Posterior cingulate gyrus (tissue), 11 donors: ENCODE measurements around the gene KCNJ5.

Experiments used
- DNase-seq, 10 donors: peaks; one replicate each; pipeline versions ENCODE4 v3.0.0 to v3.0.0-alpha.2; 2020 to 2021; ENCODE audit warnings: mixed read lengths in 3 of 10
- intact Hi-C: fragments of 100-400 bp; cut with DNase I; formaldehyde crosslinking; loops from one replicate; pipeline ENCODE4 v1.15.1; 2023

KCNJ5 gene

GRCh38 chr11:128868841-128869671, 22.1 kb upstream of the KCNJ5 start:
- intact Hi-C loops = no loop called here
- DNase-seq = no peak

DNA sequence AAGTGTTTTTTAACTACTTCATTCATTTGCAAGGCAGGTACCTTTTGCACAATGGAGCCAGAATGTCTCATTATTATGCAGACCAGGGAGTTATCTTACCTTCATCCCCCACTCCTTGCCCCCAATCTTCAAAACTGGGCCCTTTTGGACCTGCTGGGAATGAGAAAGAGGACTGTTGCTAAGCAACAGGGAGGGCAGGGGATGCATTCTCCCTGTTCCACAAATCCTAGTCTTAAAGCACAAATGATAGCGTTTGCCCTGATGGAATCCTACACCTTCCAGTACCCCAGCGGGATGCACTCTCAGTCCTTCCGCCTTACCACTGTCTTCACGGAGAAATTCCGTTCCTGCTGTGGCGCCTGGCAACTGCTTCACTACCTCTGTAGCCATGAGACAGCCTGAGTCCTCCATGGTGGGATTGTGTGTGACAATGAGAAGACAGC, 20.0 kb upstream of the KCNJ5 start:
- intact Hi-C loops = no loop called here

GRCh38 chr11:128872094-128872493, 19.1 kb upstream of the KCNJ5 start:
- DNase-seq = peak in 1 of 10 donors; percentile 58
- intact Hi-C loops = no loop called here

More for the DNA sequence above, 20.0 kb upstream of the KCNJ5 start:
- no peak for DNase-seq

DNA sequence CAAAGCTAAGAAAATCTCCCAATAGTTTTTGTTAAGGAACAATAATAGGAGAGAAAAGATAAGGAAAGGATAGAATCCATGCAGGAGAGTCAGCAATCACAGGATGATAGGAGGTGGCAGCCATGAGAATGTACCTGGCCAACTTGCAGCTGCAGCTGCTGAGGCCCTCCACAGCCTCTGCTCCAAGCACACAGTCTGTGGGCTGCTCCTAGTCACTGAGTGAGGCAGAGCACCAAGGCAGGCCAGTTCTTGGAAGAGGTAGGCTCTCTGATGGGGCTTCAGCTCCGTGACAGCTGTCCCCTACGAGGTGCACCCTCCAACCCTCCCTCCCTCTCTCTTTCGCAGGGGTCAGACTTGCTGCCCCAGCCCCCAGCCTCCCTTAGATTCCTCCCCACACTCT, 18.6 kb upstream of the KCNJ5 start:
- DNase-seq = peak in 1 of 10 donors; percentile 24
- intact Hi-C loops = no loop called here

DNA sequence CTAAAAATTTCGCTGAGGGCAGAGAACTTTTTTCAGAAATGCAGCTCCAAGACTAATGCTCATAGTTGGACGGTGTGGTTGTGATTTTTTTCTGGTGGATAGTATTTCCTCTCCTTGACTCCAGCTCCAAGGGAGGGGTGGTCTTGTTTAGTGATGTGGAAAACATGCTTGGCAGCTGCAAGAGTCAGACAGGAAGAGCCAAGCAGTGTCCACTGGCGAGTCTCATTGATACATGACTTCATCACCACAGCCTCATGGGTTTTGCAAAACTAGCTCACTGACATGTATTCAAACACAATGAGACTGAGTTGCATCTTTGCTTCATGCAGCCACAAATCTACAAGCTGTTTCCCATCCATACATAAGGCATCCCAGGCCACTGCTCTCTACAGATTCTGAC, 16.7 kb upstream of the KCNJ5 start:
- DNase-seq = no peak
- intact Hi-C loops = no loop called here

DNA sequence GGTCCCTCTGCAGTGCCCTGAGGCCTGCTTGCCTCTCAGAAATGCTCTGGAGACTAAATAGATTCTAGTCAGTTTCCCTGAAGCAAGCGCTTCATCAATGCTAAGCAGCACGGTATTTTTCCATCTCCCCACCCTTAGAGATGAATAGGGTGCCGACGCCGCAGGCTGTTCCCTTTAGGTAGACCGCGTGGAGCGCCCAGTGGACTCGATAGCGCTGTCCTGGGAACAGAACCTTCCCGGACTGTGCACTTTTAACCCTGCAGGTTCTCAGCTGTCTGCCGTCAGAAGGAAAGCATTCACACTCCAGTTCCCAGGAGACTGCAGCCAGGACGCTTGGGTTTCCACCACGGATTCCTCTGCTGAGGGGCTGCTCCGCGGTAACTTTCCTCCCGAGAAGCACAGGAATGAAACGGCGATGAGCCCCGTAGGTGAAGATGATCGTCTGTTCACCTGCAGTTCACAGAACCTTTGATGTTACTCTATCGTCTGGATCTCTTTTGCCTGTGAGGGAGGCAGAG, 15.0 kb upstream of the KCNJ5 start:
- intact Hi-C loops = no loop called here
- no peak for DNase-seq

DNA sequence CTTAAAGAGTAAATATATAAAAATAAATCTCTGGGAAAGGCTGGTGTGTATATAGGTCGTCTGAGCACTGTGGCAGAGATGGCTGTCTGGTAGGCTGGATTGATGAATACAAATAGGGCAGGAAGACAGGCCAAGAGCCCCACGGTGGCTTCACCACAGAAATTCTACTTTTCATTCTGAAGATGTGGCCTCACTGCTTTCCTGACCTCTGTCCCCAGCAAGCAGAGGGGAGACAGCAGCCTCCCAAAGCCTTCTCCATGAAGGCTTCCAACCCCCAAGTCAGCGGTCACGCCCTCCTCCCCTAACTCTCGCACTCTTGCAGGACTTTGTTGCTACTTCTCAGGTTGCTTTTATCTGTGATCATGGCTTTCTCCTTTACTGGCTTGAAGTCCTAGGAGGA, 13.4 kb upstream of the KCNJ5 start:
- DNase-seq = no peak
- intact Hi-C loops = no loop called here

- DNase-seq = no peak
- intact Hi-C loops = no loop called here
Measured at GRCh38 chr11:128878455-128878854, 12.7 kb upstream of the KCNJ5 start.

DNA sequence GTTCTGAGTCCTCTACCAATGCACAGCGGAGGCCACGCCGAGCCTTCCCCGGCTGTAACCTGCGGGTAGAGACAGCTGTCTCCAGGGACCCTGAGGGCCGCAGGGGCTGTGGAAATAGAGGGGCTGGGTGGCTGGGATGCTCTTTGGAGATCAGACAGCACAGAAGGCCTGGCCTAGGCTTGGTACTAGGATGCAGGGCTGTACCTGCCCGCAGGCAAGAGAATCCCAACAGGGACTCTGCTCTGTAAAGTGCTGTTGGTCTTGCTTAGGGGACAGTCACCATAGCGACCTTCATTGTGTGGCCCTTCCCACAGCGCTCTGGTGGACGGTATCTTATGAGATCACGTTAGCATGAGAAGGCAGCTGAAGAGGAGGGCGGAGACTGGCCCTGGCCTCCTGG, 11.3 kb upstream of the KCNJ5 start:
- DNase-seq = no peak
- intact Hi-C loops = loop anchor here (10.0 kb wide), 1 partner anchor 875 kb away; no protein-coding TSS in a partner anchor

DNA sequence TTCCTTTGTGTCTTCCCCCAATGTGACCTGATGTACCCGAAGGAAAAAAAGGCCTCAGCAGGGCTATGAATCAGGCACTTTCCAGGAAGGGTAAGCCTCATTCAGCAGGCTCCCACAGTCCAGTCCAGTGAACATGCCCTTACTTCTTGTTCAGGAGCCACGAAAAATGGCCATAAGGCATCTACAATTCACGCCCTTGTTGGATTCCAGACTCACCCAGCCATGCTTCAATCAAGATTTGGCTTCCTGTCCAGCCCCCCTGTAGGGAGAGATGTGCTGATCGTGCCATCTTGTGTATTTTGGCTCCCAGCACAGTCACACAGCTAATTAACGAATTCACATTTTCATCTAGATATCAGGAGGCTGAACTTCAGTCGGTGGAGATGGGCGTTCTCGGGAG, 9.9 kb upstream of the KCNJ5 start:
- DNase-seq = no peak
- intact Hi-C loops = loop anchor here (10.0 kb wide), 1 partner anchor 874 kb away; no protein-coding TSS in a partner anchor

GRCh38 chr11:128882451-128882850, 8.7 kb upstream of the KCNJ5 start:
- intact Hi-C loops = loop anchor here (10.0 kb wide), 1 partner anchor 872 kb away; no protein-coding TSS in a partner anchor
- no peak for DNase-seq

- no peak for DNase-seq
- intact Hi-C loops = loop anchor here (1.0 to 10.0 kb wide), 2 partner anchors 72 to 871 kb away; no protein-coding TSS in a partner anchor
Measured at GRCh38 chr11:128884054-128884453, 7.1 kb upstream of the KCNJ5 start.

DNA sequence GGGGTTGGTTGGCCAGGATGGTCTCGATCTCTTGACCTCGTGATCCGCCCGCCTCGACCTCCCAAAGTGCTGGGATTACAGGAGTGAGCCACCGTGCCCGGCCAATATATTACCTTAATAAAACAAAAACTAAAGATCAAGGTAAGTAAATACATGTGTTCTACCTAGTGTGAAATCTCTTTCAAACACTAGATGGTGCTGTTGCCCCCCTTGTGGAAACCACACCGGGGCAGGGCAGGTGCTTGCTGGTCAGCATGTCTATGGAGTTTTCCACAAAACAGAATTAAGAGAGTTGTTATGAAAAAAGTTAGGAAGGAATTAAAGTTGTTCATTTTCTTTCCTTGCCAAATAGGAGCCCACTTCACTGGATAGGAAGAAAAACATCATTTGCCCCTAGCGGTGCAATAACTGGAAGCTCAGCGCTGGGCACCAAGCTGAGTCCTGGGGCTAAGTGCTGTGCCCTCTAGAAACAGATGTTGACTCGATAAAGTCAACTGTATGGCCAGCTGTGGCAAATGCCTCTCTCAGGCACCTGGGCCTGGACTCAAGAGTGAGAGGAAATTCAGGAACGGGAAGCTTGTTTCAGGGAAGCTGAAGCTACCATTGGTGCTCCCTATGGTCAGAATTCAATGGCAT, 6.3 kb upstream of the KCNJ5 start:
- intact Hi-C loops = loop anchor here (1.0 to 10.0 kb wide), 2 partner anchors 71 to 870 kb away; no protein-coding TSS in a partner anchor
- peak in 7 of 10 donors; percentile 51 to 93 (median 62) for DNase-seq

GRCh38 chr11:128886406-128887124, 4.6 kb upstream of the KCNJ5 start:
- intact Hi-C loops = loop anchor here (10.0 kb wide), 1 partner anchor 868 kb away; no protein-coding TSS in a partner anchor
- DNase-seq = no peak

GRCh38 chr11:128888034-128888985, 2.8 kb upstream of the KCNJ5 start:
- DNase-seq = no peak
- intact Hi-C loops = loop anchor here (10.0 kb wide), 1 partner anchor 866 kb away; no protein-coding TSS in a partner anchor

- intact Hi-C loops = loop anchor here (10.0 kb wide), 1 partner anchor 865 kb away; no protein-coding TSS in a partner anchor
- DNase-seq = no peak
Measured at GRCh38 chr11:128889657-128890213, 1.4 kb upstream of the KCNJ5 start.

- intact Hi-C loops = no loop called here
- DNase-seq = no peak
Measured at GRCh38 chr11:128890216-128890542, 977 bp upstream of the KCNJ5 start.

DNA sequence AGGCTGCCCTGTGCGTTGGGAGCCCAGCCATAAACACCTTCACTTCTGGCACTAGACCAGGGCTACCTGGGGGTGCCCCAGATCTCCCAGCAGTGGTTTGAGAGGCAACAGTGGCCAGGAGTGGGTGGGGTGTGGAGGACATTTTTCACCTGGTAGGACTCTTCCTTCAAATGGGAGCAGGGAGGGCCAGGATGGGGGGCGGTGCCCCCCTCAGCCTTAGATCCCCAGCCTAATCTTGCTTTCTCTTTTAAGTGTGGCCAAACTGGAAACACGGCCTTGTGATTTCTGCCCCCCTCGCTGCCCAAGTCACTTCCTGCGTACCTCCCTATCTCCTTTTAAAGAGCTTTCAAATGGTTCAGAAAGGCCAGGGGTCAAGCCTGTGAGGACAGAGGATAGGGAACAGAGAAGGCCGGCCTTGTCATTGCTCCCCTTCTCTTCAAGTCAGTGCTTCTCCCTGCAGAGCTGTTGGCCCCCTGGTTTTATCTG, 800 bp downstream of the KCNJ5 start:
- intact Hi-C loops = no loop called here
- DNase-seq = no peak
